ENCODE measurements around the gene SNAI3.

SNAI3 gene

DNA sequence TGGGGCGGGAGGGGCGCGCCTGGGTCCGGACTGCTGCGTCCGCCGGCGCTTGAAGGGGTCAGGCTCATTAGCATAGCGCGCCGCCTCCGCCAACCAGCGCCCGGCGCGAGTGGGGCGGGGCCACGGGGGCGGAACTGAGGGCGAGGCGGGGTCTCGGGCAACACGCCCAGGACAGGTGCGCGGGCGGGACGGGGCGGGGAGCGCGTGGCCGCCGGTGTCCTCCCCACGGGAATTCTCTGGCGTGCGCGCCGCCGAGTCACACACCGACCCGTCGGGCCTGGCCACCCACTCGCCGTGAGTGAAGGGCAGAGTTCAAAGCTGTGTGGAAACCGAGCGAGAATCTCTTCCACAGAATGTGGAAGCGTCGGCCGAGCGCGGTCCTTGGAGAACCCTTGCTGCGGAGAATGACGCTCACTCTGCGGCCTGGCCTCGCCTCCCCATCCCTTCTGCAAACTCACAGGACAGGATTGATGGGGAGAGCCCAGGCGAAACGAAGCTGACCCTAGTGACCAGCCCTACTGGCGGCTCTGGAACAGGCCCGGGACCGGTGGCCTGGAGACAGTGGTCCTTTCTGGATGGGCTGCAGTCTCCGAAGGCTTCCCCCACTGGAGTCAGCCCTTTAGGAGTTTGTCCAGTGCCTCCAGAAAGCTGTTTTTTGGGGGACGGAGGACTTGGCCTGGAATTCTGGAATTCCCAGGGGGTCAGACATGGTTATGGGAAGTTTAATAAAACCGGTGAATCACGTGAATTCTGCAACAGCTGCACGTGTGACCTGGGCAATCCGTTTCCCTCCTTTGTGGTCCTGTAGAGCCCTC lies at the start of gene SNAI3:
SNAI3 (minus strand) TSS at position 69 of the 815 bp plus-strand sequence. CDS start 101 bp downstream, outside the sequence.
- peak within 1 kb of the TSS; percentile 48 for H3K4me3 ChIP-seq (ENCODE audit: low read depth, low read length)
- CTCF ChIA-PET, result interaction anchor here (0.8 to 3.0 kb wide), 8 partner anchors 11 to 480 kb away, joined by 3 to 11 read pairs (median 3); no protein-coding TSS in a partner anchor
- POLR2A ChIA-PET, result interaction anchor here (0.9 kb wide), 1 partner anchor 23 kb away, joined by 3 read pairs; no protein-coding TSS in a partner anchor
- TF ChIP-seq, protein P1, sequence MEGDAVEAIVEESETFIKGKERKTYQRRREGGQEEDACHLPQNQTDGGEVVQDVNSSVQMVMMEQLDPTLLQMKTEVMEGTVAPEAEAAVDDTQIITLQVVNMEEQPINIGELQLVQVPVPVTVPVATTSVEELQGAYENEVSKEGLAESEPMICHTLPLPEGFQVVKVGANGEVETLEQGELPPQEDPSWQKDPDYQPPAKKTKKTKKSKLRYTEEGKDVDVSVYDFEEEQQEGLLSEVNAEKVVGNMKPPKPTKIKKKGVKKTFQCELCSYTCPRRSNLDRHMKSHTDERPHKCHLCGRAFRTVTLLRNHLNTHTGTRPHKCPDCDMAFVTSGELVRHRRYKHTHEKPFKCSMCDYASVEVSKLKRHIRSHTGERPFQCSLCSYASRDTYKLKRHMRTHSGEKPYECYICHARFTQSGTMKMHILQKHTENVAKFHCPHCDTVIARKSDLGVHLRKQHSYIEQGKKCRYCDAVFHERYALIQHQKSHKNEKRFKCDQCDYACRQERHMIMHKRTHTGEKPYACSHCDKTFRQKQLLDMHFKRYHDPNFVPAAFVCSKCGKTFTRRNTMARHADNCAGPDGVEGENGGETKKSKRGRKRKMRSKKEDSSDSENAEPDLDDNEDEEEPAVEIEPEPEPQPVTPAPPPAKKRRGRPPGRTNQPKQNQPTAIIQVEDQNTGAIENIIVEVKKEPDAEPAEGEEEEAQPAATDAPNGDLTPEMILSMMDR (IDR thresholded peaks at IDR 0.05; ENCODE audit: insufficient read depth, low read length, missing control alignments), result no peak
- no peak for DNase-seq (ENCODE audit: low read depth, low spot score)

DNA sequence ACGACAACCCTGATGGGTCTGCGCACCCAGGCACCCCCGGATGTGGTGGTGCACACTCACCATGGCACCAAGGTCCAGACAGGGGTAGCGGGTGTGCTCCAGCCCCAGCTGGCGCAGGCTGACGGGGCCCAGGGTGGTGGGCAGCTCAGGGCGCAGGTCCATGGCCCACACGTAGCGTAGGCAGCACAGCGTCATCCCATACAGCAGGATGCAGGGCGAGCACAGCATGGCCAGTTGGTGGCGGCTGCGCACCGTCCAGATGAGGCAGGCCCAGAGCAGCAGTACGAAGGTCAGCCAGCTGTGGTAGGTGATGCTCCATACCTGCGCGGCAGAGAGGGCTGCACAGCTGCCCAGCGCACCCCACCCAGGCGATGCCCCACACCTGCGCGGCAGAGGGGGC lies 49.8 kb upstream of the SNAI3 start:
- POLR2A ChIA-PET, result no interaction called here
- no peak for DNase-seq (ENCODE audit: low read depth, low spot score)
- TF ChIP-seq, protein P1 (IDR thresholded peaks at IDR 0.05; ENCODE audit: insufficient read depth, low read length, missing control alignments), result no peak
- H3K4me3 ChIP-seq (ENCODE audit: low read depth, low read length), result no peak overlapping the region
- CTCF ChIA-PET, result interaction anchor here (0.8 to 25.4 kb wide), 17 partner anchors 7 to 478 kb away, joined by 3 to 544 read pairs (median 16); partner anchors contain the start of genes APRT, CDT1, CTU2 and GALNS

DNA sequence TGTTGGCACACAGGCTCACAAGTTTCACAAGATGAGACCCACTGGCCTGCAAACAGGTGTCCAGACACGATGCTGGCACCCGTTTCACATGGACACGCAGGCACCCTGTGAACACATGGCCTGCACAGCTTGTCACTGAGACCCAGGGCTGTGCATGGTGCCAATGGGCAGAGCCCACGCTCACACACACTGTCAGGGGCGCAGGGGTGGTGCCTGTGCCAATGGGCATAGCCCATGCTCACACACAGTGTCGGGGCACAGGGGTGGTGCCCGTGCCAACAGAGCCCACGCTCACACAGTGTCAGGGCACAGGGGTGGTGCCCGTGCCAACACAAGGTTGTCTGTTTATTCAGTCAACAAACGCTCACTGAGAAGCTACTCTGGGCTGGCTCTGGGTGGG lies 49.3 kb upstream of the SNAI3 start:
- DNase-seq (ENCODE audit: low read depth, low spot score), result no peak
- TF ChIP-seq, protein P1 (IDR thresholded peaks at IDR 0.05; ENCODE audit: insufficient read depth, low read length, missing control alignments), result no peak
- H3K4me3 ChIP-seq (ENCODE audit: low read depth, low read length), result no peak overlapping the region
- ChIA-PET CTCF (interaction anchor here (0.8 to 25.4 kb wide), 10 partner anchors 7 to 122 kb away, joined by 3 to 544 read pairs (median 24); partner anchors contain the start of genes APRT, CDT1, CTU2 and PIEZO1), POLR2A (no interaction called here)

GRCh38 chr16:88735121-88735520 lies 48.8 kb upstream of the SNAI3 start:
- ChIA-PET CTCF (interaction anchor here (0.8 to 25.4 kb wide), 9 partner anchors 8 to 123 kb away, joined by 3 to 544 read pairs (median 23); partner anchors contain the start of genes APRT, CDT1 and PIEZO1), POLR2A (no interaction called here)
- no peak overlapping the region for H3K4me3 ChIP-seq (ENCODE audit: low read depth, low read length)
- TF ChIP-seq, protein P1 (IDR thresholded peaks at IDR 0.05; ENCODE audit: insufficient read depth, low read length, missing control alignments), result no peak
- no peak for DNase-seq (ENCODE audit: low read depth, low spot score)

DNA sequence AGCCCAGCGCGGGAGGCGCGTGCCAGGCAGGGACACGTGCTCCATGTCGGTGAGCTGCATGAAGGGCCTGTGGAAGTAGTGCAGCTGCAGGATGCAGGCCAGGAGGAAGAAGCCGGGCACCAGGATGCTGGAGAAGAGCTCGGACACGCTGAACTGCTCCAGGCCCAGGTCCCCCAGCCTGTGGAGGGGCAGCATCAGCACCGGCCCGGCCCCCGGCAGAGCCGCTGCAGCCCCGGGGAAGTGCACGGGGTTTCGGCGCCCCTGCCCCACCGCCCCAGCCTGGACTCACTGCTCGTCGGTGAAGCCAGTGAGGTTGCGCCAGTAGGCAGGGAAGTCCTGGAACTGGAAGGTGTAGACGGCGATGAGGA lies 48.0 kb upstream of the SNAI3 start:
- no peak overlapping the region for H3K4me3 ChIP-seq (ENCODE audit: low read depth, low read length)
- no peak for DNase-seq (ENCODE audit: low read depth, low spot score)
- POLR2A ChIA-PET, result no interaction called here
- CTCF ChIA-PET, result interaction anchor here (1.5 to 25.4 kb wide), 6 partner anchors 9 to 78 kb away, joined by 6 to 544 read pairs (median 33); partner anchors contain the start of genes APRT and PIEZO1
- TF ChIP-seq, protein P1 (IDR thresholded peaks at IDR 0.05; ENCODE audit: insufficient read depth, low read length, missing control alignments), result no peak

Data from AG04449 (cell line).